HG03280 (cell line): ENCODE data around the gene MSI2.
"Not testable (repeated sequence)": the region's sequence is repeated elsewhere in the genome, so short reads cannot be mapped to it uniquely, and the experiment has no call there.

Source experiments
- ATAC-seq: cut with Tn5 transposase; IDR thresholded peaks from one replicate; pipeline ENCODE4 v1.9.1; 2021; ENCODE audit warnings: mild to moderate bottlenecking, moderate library complexity; ENCODE audit not compliant: unreplicated experiment

MSI2 gene

DNA sequence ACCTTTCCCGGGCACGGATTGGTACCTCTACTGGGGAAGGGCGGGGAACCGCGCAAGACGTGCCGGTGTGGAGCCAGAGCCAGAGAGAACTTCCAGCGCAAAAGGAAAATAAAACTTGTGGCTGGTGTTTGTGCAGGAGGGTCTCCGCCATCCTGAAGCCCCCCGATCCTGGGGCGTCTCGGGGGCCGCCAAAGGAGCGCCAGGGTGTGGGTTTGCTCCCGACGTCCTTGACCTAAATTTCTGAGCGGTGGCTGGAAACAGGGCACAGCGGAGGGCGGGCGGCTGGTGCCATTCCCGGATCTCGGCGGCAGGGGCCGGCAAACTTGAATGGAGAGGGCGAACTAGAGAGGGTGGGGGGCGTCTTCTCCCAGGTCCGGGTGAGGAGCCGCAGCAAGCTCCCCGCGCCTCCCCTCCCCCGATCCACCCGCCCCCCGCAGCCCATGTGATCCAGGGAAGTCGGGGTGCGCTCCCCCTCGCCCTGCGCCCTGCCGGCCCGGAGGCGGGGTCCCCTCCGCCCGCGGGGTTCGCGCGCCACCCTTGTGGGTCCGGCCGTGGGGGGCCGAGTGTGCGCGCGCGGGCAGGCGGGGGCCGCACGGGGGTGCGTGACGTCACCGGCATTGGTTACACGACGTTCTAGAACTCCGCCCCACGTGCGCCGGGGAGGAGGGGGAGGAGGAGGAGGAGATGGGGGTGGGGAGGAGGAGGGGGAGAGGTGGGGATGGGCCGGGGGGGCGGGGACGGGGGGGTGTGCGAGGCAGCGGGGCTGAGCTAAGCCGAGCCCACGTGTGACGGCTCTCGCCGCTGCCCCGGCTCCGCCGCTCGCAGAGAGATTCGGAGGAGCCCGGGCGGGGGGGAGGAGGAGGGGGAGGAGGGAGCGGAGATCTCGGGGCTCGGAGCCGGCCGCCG, at the start of gene MSI2:
MSI2 (plus strand) TSS at position 748 of the 906 bp plus-strand sequence. CDS start 220 bp downstream, outside the sequence.
- peak; percentile 78 for ATAC-seq

GRCh38 chr17:57206928-57207327, 49.4 kb upstream of the MSI2 start:
- ATAC-seq, result no peak

DNA sequence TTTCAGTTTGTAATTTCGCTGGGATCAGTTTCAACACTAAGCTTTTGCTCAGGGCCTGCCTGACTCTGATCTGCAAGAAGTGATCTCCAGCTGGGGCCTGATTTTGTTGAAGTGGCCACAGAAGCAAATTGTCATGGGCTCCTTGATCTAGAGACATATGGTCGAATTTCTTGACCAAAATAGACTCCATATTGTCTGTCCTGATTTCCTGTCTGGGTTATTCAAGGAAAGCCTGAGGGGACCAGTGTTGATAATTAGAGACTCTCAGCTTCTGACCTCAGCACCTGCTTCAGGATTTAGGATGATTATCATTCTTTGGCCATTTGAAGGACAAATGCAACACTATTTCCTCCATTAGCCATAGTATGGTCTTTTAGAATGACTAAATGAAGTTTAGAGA, 48.9 kb upstream of the MSI2 start:
- ATAC-seq, result no peak

DNA sequence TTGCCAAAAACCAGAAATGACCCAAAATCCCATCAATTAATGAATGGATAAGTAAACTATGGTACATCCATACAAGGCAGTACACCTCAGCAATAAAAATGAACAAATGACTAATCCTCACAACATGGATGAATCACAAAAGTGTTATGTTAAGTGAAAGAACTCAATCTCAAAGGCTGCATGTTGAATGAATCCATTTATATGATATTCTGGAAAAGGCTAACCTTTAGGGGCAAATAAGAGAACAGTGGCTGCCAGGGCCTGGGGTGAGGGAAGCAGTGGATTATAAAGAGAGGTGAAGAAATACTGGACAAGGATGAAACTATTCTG, 46.1 kb upstream of the MSI2 start:
- ATAC-seq, result no peak

DNA sequence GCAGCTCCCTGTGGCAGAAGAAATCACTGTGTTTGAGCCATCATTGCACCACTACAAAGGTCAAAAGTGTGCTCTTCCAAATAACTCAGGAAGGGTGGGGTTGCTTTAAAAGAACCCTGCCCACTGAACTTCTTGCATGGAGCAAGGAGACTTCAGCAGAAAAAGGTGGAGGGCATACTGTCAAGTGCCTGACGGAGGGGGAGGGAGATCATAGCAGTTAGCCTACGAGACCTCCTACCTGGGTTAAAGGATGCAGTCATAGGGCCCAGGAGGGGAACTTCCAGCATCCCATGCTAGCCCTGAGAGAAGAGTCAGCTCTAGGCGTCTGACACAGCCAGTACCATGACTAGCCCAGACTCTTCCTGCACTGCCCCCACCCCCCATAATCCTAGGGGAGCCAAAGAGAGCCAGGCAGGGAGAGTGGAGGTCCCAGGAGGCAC, 45.3 kb upstream of the MSI2 start:
- no peak for ATAC-seq

DNA sequence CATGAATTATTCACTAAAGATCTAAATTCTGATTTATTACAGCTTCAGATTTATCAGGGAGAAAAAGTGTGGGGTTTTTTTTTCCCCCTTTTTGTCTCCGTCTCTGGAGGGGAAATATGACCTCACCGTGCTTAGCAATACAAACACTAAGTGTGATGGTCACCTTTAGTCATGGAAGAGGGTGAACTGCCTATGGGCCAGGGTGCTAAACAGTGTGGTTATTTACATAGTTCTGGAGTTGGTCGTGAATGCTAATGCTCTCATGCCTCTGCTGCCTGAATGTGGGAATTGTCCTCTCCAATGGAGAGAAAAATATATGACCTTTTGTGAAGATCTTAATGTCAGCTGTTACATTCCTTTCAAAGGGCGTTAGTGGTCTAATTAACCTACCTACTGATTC, 44.8 kb upstream of the MSI2 start:
- no peak for ATAC-seq

DNA sequence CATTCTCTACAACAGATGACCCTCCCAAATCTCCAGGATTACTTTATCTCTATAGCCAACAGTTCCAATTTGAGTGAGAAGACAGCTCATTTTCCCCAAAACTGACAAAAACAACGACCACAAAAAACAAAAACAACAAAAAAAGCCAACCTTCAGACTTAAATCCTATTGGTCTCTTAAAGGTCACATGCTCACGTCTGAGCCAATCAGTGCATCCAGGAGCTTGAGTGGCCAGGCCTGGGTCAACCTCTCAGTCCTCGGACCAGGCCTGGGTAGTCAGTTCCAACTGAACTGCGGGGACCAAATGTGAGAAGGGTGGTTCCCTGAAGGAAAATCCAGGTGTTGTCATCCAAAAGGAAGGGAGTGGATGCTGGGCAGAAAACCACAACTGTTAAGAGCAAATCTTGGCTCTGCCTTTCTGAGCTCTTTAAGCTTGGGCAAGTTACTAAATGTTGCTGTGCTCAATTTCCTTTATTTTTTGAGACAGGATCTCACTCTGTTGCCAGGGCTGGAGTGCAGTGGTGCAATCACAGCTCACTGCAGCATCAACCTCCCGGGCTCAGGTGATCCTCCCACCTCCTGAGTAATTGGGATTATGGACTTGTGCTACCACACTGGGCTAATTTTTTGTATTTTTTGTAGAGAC, 43.0 kb upstream of the MSI2 start:
- no peak for ATAC-seq

- no peak for ATAC-seq
Observed at GRCh38 chr17:57215317-57215716, 41.0 kb upstream of the MSI2 start.

DNA sequence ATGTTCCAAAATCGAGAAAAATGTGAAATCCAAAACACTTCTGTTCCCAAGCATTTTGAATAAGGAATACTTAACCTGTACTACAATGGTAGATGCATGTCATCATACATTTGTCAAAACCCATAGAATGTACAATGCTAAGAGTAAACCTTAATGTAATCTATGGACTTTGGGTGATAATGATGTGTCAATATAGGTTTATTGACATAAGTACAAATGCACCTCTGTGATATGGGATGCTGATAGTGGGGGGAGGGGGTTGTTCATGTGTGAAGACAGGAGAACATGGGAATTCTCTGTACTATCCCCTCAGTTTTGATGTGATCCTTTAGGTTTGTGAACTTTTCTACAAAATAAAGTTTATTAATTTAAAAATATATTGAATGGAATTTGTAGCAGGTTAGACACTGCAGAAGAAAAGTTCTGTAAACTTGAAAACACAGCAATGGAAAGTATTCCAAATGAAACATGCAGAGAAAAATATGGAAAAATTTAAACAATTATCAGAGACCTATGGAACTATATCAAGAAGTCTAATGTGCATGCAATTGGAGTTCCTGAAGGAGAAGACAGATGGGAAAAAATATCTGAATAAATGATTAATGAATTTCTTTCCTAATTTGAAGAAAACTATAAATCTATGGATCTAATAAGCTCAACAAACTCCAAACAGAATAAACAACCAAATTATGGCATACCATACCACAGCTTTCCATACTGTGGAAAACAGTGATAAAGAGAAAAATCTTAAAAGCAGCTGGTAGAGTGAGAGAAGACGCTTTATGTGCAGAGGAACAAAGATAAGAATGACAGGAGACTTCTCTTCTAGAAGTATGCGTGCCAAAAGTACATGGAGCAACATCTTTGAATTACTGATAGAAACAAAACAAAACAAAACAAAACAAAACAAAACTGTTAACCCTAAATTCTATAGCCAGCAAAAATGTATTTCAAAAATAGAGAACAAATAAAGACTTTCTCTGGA, 34.7 kb upstream of the MSI2 start:
- no peak for ATAC-seq

GRCh38 chr17:57222422-57222821, 33.9 kb upstream of the MSI2 start:
- not testable (repeated sequence) for ATAC-seq

GRCh38 chr17:57225127-57225526, 31.2 kb upstream of the MSI2 start:
- no peak for ATAC-seq

- ATAC-seq, result no peak
Observed at GRCh38 chr17:57226793-57227192, 29.5 kb upstream of the MSI2 start.

DNA sequence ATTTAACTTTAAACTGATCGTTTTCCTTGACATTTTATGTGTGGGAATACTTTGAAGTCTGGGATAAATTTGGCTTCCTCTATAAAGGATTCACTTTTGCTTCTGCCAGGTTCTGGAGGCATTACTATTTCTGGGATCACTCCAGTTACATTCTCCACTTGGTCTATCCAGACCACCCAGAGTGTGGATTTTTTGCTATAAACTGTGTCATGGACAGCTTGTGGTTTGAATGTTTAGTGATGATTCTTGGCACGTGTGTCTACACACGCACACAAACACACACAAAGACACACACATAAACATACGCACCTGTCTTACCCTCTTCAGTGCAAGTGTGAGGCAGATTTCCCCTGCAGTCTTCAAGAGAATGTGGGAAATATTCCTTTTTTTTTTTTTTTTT, 27.4 kb upstream of the MSI2 start:
- ATAC-seq, result no peak

GRCh38 chr17:57234061-57234738, 22.1 kb upstream of the MSI2 start:
- no peak for ATAC-seq

DNA sequence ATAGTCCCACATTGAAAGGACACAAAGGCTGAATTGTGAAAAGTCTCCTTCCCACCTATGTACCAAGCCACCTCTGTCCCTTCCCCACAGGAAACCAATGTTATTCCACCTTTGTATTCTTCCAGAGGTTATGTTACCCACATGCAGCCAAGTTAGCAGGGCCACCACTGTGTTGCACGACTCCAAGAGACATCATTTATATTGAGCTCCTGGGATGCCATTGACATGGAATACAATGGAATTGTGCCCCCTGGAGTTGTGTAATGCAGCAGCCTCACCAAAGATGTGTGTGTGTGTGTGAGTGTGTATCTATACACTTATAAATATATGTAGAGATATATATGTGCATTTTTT, 21.6 kb upstream of the MSI2 start:
- no peak for ATAC-seq

DNA sequence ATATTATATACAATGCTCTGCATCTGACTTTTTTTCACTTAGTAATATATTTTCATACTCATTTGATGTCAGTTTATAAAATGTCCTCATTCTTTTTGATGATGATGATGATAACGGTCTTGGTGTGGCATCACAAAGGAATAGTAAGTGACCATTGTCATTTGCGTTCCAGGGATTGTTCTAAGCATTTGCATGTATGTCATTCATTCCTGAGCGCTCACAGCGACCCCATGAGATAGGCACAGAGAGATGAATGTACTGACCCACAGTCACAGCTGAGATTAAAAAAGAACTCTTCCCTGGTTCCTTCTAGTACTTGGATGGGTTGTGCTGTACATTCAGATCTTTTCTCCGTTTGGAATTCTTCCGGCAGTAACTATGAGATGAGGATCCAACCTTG, 21.2 kb upstream of the MSI2 start:
- ATAC-seq, result no peak

- ATAC-seq, result no peak
Observed at GRCh38 chr17:57236686-57237299, 19.5 kb upstream of the MSI2 start.

DNA sequence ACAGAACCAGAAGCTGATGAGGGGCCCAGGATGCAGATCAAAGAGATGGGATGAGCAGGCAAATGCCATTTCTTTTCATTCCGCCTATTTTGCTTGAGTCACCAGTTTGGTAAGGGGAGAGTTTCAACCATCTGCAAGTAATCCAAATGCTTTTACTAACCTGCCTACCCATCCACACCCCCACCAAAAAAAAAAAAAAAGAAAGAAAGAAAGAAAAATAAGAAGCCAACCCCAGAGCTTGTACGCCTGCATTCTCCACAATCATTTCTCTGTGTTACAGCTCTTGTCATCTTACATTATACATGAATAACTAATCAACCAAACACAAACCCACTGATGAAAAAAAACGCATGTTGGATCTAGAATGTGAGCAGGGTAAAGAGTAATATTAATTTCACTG, 15.7 kb upstream of the MSI2 start:
- ATAC-seq, result no peak

- ATAC-seq, result no peak
Observed at GRCh38 chr17:57242148-57242547, 14.2 kb upstream of the MSI2 start.

- no peak for ATAC-seq
Observed at GRCh38 chr17:57243171-57243622, 13.1 kb upstream of the MSI2 start.
